Measurements from ENCODE around the gene A4GALT.

The A4GALT gene

GRCh38 chr22:42646569-42647525 lies 73.8 kb downstream of the A4GALT start:
- no peak for DNase-seq

GRCh38 chr22:42645938-42646568 lies 74.6 kb downstream of the A4GALT start:
- no peak for DNase-seq

GRCh38 chr22:42645341-42645937 lies 75.2 kb downstream of the A4GALT start:
- DNase-seq, result no peak

- no peak for DNase-seq
These were observed 76.0 kb downstream of the A4GALT start for GRCh38 chr22:42644422-42645340.

- DNase-seq, result no peak
These were observed 76.8 kb downstream of the A4GALT start for GRCh38 chr22:42643634-42644421.

- no peak for DNase-seq
These were observed 77.7 kb downstream of the A4GALT start for GRCh38 chr22:42642806-42643633.
